ENCODE data around the gene FHL1. TPM values are rescaled to one million over a fixed set of nuclear protein-coding genes. Genes with fewer than 3 reads are reported as not detected.

FHL1 gene
- polyA plus RNA-seq, 3 donors: 58.4 to 67.9 (median 65.0) TPM

Other genes starting within 250 kb of the FHL1 start
- 10 to 100 TPM; 25.9 to 30.7 (median 28.0) TPM for gene MMGT1, start 173.5 kb upstream of the FHL1 start, polyA plus RNA-seq (ENCODE audit: insufficient read length in 3 of 3)
- 10 to 100 TPM; 14.9 to 17.5 (median 15.7) TPM for gene SLC9A6, start 162.1 kb upstream of the FHL1 start, polyA plus RNA-seq (ENCODE audit: insufficient read length in 3 of 3)
- gene MAP7D3, start 103.9 kb downstream of the FHL1 start, polyA plus RNA-seq (ENCODE audit: insufficient read length in 3 of 3): 10 to 100 TPM; 13.2 to 19.8 (median 16.0) TPM
- gene ADGRG4, start 153.4 kb downstream of the FHL1 start, polyA plus RNA-seq (ENCODE audit: insufficient read length in 3 of 3): not detected